Activated T-helper 1 cell treated with anti-CD3 and anti-CD28 coated beads, Interleukin-12 subunit alpha, Interleukin-12 subunit beta, Interleukin-2, Interleukin-4 antibody, amounts not matched to agents 30 ng/mL and 10 ng/mL and 1 ng/mL, durations not matched to agents 14 hours and 24 hours and 36 hours (primary cell): Measurements from ENCODE around the gene ARHGEF39. TPM values are rescaled to one million over a fixed set of nuclear protein-coding genes. Genes with fewer than 3 reads are reported as not detected.
A peak's percentile ranks its signal among the peaks of the same experiment; 100 is the strongest.
"Not testable (repeated sequence)": the region's sequence is repeated elsewhere in the genome, so short reads cannot be mapped to it uniquely, and the experiment has no call there.

Experiments
- DNase-seq: peaks from one replicate; pipeline ENCODE4 v3.0.0; 2021; ENCODE audit warnings: low spot score
- H3K27ac Mint-ChIP-seq: one replicate; pipeline ENCODE4 v1.8.0; 2021; ENCODE audit warnings: mild to moderate bottlenecking, mixed read lengths
- H3K27me3 Mint-ChIP-seq: one replicate; pipeline ENCODE4 v1.8.0; 2022; ENCODE audit warnings: mild to moderate bottlenecking, moderate library complexity, mixed read lengths; ENCODE audit not compliant: insufficient read depth
- H3K36me3 Mint-ChIP-seq: one replicate; pipeline ENCODE4 v1.8.0; 2021; ENCODE audit warnings: low read depth, mixed read lengths
- H3K4me1 Mint-ChIP-seq: one replicate; pipeline ENCODE4 v1.8.0; 2021; ENCODE audit warnings: low read depth, mixed read lengths
- H3K4me3 Mint-ChIP-seq: one replicate; pipeline ENCODE4 v1.8.0; 2021; ENCODE audit warnings: mild to moderate bottlenecking, moderate library complexity, mixed read lengths
- H3K9me3 Mint-ChIP-seq: one replicate; pipeline ENCODE4 v1.8.0; 2021; ENCODE audit warnings: mixed read lengths
- intact Hi-C: fragments of 100-400 bp; cut with micrococcal nuclease; formaldehyde crosslinking; loops from one replicate; pipeline ENCODE4 v1.15.1; 2024
- total RNA-seq: library from RNA; stranded (reverse); gene quantifications from 2 replicates; pipeline ENCODE4 v1.2.3, GENCODE V29; 2022

ARHGEF39 gene
- total RNA-seq, 1 donor from 2014 or later, result 7.9 TPM

- H3K27me3 Mint-ChIP-seq, result peaks cover 1% of the 10 kb centered on the region
- no peak for DNase-seq
- H3K36me3 Mint-ChIP-seq, result peaks cover 8% of the 10 kb centered on the region
- peak within 1 kb of the TSS; percentile 88 for H3K4me3 Mint-ChIP-seq
- peak within 1 kb of the TSS; percentile 89 for H3K27ac Mint-ChIP-seq
- intact Hi-C loops, result no loop called here
- H3K4me1 Mint-ChIP-seq, result peaks cover 48% of the 10 kb centered on the region
- no peaks in the 10 kb centered on the region for H3K9me3 Mint-ChIP-seq
Observed at GRCh38 chr9:35650341-35651158, 14.4 kb downstream of the ARHGEF39 start, which contains the start of gene SIT1. TSS of gene SIT1 (minus strand) at chr9:35650931. CDS start at chr9:35650853, 78 bp downstream.

GRCh38 chr9:35649431-35650340, 15.3 kb downstream of the ARHGEF39 start:
- H3K27me3 Mint-ChIP-seq, result peaks cover 1% of the 10 kb centered on the region
- peak overlapping the region; percentile 89 for H3K27ac Mint-ChIP-seq
- peaks cover 50% of the 10 kb centered on the region for H3K4me1 Mint-ChIP-seq
- no peaks in the 10 kb centered on the region for H3K9me3 Mint-ChIP-seq
- intact Hi-C loops, result loop anchor here (1.0 to 5.0 kb wide), 3 partner anchors 8 to 662 kb away; partner anchors contain the start of genes DNAJB5 and VCP
- no peak for DNase-seq
- H3K36me3 Mint-ChIP-seq, result peaks cover 8% of the 10 kb centered on the region
- peak overlapping the region; percentile 88 for H3K4me3 Mint-ChIP-seq

- intact Hi-C loops, result loop anchor here (1.0 to 5.0 kb wide), 11 partner anchors 7 to 659 kb away; partner anchors contain the start of genes ARHGEF39, CREB3, DNAJB5 and FAM221B
- peaks cover 49% of the 10 kb centered on the region for H3K4me1 Mint-ChIP-seq
- peaks cover 20% of the 10 kb centered on the region for H3K36me3 Mint-ChIP-seq
Observed at GRCh38 chr9:35646533-35647265, 18.3 kb downstream of the ARHGEF39 start.

DNA sequence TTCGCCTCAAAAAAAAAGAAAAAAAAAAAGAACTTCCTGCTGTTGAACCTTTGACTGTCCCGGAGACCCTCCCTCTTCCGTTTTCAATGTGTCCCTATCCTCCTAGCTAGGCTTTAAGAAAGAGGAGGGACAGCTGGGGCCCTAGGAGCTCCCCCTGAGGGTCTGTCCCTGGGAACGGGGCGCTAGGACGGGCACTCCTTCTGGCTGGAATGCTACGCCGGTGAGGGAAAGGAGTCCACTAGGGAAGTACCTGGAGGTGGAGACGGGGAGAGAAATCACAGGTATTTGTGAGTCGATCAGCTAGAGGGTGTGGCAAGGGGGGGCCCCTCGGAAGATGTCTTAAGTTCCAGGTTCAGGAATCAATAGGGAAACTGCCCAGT, 18.9 kb downstream of the ARHGEF39 start:
- intact Hi-C loops, result loop anchor here (1.0 to 5.0 kb wide), 10 partner anchors 19 to 659 kb away; partner anchors contain the start of genes ARHGEF39, CREB3, DNAJB5 and FAM221B
- no peaks in the 10 kb centered on the region for H3K9me3 Mint-ChIP-seq

More at GRCh38 chr9:35646533-35647265, 18.3 kb downstream of the ARHGEF39 start:
- peak; percentile 91 for DNase-seq
- no peaks in the 10 kb centered on the region for H3K9me3 Mint-ChIP-seq
- H3K27me3 Mint-ChIP-seq, result peaks cover 1% of the 10 kb centered on the region
- peak overlapping the region; percentile 93 for H3K27ac Mint-ChIP-seq
- peak overlapping the region; percentile 92 for H3K4me3 Mint-ChIP-seq

GRCh38 chr9:35645736-35646135, 19.3 kb downstream of the ARHGEF39 start:
- DNase-seq, H3K27me3 Mint-ChIP-seq, H3K9me3 Mint-ChIP-seq: not testable (repeated sequence)
- Mint-ChIP-seq H3K27ac (peak overlapping the region; percentile 93), H3K36me3 (peaks cover 30% of the 10 kb centered on the region), H3K4me3 (peak overlapping the region; percentile 92), H3K4me1 (peaks cover 50% of the 10 kb centered on the region)
- intact Hi-C loops, result loop anchor here (1.0 to 5.0 kb wide), 10 partner anchors 19 to 658 kb away; partner anchors contain the start of genes ARHGEF39, CREB3, DNAJB5 and FAM221B

More for the DNA sequence above, 18.9 kb downstream of the ARHGEF39 start:
- H3K27me3 Mint-ChIP-seq, result peaks cover 1% of the 10 kb centered on the region
- no peak for DNase-seq
- H3K4me3 Mint-ChIP-seq, result peak overlapping the region; percentile 92
- peaks cover 25% of the 10 kb centered on the region for H3K36me3 Mint-ChIP-seq
- H3K27ac Mint-ChIP-seq, result peak overlapping the region; percentile 93
- peaks cover 50% of the 10 kb centered on the region for H3K4me1 Mint-ChIP-seq

DNA sequence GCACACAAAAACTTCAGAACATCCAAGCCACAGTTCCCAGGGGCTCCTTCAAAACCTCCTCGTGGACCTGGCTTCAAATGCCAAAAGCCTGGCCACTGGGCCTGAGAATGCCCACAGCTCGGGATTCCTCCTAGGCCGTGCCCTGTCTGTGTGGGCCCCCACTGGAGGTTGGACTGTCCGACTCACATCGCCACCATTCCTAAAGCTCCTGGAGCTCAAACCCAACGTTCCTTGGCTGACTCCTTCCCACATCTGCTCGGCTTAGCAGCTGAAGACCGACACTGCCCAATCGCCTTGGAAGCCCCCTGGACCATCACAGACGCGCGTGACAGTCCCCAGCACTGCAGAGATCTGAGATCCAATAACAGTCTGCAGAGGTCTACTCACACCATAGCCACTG, 21.9 kb downstream of the ARHGEF39 start:
- Mint-ChIP-seq H3K27ac (no peak overlapping the region), H3K4me3 (no peak overlapping the region), H3K36me3 (peaks cover 33% of the 10 kb centered on the region), H3K4me1 (peaks cover 54% of the 10 kb centered on the region), H3K27me3 (peaks cover 1% of the 10 kb centered on the region), H3K9me3 (peaks cover 6% of the 10 kb centered on the region)
- DNase-seq, result no peak
- intact Hi-C loops, result no loop called here

- DNase-seq, H3K27me3 Mint-ChIP-seq, intact Hi-C loops, H3K27ac Mint-ChIP-seq, H3K9me3 Mint-ChIP-seq, H3K4me3 Mint-ChIP-seq: not testable (repeated sequence)
- peaks cover 33% of the 10 kb centered on the region for H3K36me3 Mint-ChIP-seq
- peaks cover 58% of the 10 kb centered on the region for H3K4me1 Mint-ChIP-seq
Observed at GRCh38 chr9:35641478-35641877, 23.5 kb downstream of the ARHGEF39 start.

DNA sequence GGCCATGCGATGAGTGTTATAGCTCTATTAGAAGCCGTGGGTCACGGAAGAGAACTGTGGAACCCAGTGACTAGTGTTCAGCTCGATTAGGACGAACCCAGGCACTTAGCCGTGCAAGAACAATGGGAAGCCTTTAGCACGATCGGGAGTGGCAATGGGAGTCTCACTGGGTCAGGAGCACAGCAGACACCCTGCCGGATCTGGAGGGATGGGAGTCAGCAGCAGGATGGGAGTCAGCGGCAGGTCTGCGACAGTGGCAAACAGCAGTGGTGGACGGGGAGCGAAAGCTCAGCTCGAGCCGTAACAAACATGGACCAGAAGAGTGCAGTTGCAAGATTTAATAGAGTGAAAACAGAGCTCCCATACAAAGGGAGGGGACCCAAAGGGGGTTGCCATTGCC, 24.6 kb downstream of the ARHGEF39 start:
- H3K27me3 Mint-ChIP-seq, H3K27ac Mint-ChIP-seq, intact Hi-C loops, H3K4me3 Mint-ChIP-seq, DNase-seq, H3K9me3 Mint-ChIP-seq: not testable (repeated sequence)
- Mint-ChIP-seq H3K36me3 (peaks cover 33% of the 10 kb centered on the region), H3K4me1 (peaks cover 62% of the 10 kb centered on the region)

DNA sequence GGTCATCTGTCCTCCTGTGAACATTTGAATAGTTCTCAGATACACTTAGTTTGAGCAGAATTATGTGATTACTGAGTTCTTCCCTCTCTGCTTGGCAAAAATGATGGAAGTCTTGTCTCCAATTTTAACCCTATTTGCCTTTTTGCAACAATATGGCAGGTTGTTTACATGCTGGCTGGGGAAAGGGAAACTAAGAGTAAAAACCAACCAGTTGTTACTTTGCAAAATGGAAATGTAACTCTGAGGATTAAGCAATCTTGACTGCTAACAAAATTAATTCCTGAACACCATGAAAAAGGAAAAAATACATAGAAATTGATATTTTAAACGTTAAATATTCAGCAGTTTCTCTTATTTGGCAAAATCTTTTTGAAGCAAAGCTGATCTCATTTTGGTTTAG, 25.4 kb downstream of the ARHGEF39 start:
- Mint-ChIP-seq H3K27ac (peak overlapping the region; percentile 88), H3K36me3 (peaks cover 33% of the 10 kb centered on the region), H3K4me1 (peaks cover 68% of the 10 kb centered on the region), H3K9me3 (peaks cover 6% of the 10 kb centered on the region), H3K27me3 (no peaks in the 10 kb centered on the region), H3K4me3 (peak overlapping the region; percentile 52)
- intact Hi-C loops, result loop anchor here (1.0 kb wide), 1 partner anchor 8 kb away; no protein-coding TSS in a partner anchor
- DNase-seq, result no peak

DNA sequence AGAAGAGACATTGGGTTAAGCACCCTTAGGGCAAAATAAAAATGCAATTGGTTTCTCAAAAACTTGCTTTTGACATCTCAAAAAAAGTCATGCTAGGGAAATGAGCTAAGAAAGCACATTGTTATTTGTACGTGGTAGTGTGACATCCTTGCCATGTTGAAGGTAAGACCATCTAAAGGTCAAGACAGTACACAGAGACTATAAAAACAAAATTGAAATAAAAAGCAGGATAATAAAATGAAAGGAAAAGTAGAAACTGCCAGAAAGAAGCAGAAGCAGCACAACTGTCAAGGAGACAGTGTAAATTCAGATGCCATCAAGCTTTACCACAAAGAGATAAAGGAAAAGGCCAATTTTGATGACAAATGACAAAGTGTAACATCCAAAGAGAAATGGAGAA, 25.8 kb downstream of the ARHGEF39 start:
- intact Hi-C loops, result loop anchor here (1.0 kb wide), 1 partner anchor 8 kb away; no protein-coding TSS in a partner anchor
- DNase-seq, H3K9me3 Mint-ChIP-seq, H3K27me3 Mint-ChIP-seq: not testable (repeated sequence)
- peaks cover 66% of the 10 kb centered on the region for H3K4me1 Mint-ChIP-seq
- peaks cover 29% of the 10 kb centered on the region for H3K36me3 Mint-ChIP-seq
- H3K4me3 Mint-ChIP-seq, result peak overlapping the region; percentile 52
- peak overlapping the region; percentile 88 for H3K27ac Mint-ChIP-seq

GRCh38 chr9:35638751-35639150, 26.2 kb downstream of the ARHGEF39 start:
- H3K36me3 Mint-ChIP-seq, result peaks cover 28% of the 10 kb centered on the region
- H3K27ac Mint-ChIP-seq, result peak overlapping the region; percentile 53
- not testable (repeated sequence) for H3K9me3 Mint-ChIP-seq, DNase-seq, H3K4me3 Mint-ChIP-seq, H3K27me3 Mint-ChIP-seq
- peaks cover 66% of the 10 kb centered on the region for H3K4me1 Mint-ChIP-seq
- intact Hi-C loops, result loop anchor here (1.0 kb wide), 1 partner anchor 9 kb away; no protein-coding TSS in a partner anchor
